Epithelial cell of esophagus (primary cell): ENCODE measurements around the gene RDH5.

ENCODE experiments used
- DNase-seq: peaks from one replicate; pipeline ENCODE4 v3.0.0; 2010; ENCODE audit warnings: low read depth
- H3K4me3 ChIP-seq: 2 replicates; pipeline ENCODE4 v1.5.1; 2011; ENCODE audit warnings: mild to moderate bottlenecking, low read length, control low read depth
- TF ChIP-seq, protein P1 (sequence below): IDR thresholded peaks from 2 replicates; pipeline ENCODE4 v1.5.1; 2011; ENCODE audit warnings: low read depth, mild to moderate bottlenecking, low read length, control low read depth, inconsistent platforms; ENCODE audit not compliant: insufficient read depth; ENCODE audit errors: missing control alignments

RDH5 gene

DNA sequence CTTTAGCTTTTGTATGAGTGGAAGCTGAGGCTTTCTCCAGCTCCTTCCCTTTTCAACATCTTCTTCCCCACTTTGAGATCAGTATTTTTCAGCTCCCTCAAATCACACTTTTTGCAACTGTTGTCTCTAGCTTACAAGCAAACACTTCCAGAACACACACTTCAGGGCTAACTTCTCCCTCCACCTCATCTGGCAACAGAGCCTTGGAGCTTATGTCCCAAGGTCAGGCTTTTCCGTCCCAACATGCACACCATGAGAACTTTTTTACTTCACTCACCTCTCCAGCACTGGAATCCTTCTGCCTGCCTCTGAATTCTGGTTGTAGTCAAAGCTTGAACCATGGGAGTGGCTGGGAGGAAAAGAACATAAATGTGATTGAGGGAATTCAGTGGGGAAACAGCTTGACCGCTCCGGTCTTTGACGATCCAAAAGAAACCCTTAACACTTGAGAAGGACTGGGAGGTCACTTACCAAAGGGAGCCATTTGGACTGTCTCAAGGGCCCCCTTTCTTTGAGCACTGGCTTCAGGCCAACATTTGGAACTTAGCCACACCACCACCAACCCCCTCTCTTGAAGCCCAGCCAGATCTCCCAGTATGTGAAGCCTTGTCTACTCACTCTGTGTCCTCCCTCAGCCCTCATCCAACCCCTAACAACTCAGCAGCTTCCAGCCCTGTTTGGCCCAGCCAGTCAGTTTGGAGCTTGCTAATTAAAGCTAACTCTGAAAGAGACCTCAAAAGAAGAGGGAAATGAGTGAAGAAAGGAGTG lies 8.2 kb upstream of the RDH5 start:
- no peak for DNase-seq
- TF ChIP-seq, protein P1, sequence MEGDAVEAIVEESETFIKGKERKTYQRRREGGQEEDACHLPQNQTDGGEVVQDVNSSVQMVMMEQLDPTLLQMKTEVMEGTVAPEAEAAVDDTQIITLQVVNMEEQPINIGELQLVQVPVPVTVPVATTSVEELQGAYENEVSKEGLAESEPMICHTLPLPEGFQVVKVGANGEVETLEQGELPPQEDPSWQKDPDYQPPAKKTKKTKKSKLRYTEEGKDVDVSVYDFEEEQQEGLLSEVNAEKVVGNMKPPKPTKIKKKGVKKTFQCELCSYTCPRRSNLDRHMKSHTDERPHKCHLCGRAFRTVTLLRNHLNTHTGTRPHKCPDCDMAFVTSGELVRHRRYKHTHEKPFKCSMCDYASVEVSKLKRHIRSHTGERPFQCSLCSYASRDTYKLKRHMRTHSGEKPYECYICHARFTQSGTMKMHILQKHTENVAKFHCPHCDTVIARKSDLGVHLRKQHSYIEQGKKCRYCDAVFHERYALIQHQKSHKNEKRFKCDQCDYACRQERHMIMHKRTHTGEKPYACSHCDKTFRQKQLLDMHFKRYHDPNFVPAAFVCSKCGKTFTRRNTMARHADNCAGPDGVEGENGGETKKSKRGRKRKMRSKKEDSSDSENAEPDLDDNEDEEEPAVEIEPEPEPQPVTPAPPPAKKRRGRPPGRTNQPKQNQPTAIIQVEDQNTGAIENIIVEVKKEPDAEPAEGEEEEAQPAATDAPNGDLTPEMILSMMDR = no peak
- H3K4me3 ChIP-seq = no peak overlapping the region

DNA sequence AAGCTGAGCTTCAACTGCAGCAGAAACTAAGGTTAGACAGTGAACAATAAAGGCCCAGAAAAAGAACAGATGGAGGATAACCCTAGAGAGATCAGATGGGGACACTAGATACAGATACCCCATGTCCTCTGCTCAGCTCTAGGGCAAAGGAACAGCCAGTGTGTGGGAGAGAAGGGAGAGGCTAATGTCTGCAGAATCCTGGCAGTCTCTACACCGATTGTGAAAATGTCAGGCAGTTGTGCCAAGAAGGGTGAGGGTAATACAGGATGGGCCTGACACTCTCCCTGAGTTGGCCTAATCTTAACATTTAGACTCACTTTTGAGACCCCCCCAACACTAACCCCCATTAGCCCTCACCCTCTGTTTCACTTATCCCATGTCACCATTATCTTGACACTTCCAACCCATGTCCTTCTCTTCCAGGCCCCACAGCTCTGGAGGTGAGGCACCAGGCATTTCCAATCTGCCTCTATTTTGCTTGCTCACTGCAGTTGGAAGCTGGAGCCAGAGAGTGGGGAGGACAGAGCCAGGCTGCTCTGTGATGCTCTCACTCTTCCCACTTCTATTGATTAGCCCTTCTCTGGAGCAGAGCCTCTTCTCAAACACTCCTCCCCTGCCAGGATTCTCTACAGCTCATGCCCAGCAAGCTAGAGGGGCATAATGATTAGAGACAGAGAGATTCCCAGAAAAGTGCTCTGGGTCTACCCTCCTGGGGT lies 7.3 kb upstream of the RDH5 start:
- TF ChIP-seq, protein P1 = no peak
- DNase-seq = no peak
- H3K4me3 ChIP-seq = no peak overlapping the region

GRCh38 chr12:55713721-55714120 lies 6.5 kb upstream of the RDH5 start:
- peak; percentile 86 for DNase-seq
- TF ChIP-seq, protein P1 = no peak
- no peak overlapping the region for H3K4me3 ChIP-seq

DNA sequence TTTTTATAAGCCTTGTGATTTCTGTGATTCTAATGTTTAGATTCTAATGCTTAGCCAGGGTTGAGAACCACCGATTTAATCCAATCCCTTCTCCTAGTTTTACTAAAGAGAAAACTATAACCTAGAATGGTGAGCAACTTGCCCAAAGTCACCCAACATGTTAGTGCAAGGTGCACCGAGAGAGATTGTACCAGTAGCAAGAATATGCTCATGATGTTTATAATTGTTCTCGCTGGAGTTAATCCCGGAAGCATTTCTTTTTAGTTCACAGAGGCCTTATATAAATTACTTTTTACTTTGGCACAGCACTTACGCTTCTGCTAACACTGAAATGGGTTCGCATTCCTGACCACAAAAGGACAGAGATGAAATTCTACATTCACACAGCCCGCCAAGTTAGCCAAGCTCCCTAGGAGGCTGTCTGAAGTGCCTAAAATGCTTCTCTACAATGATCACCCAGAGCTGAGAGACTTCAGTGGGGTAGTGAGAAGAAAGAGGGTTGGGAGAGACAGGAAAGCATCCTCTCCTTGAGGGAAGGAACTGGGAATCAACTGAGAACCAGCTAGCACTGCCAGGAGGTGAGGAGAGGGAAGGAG lies 4.9 kb upstream of the RDH5 start:
- TF ChIP-seq, protein P1 = no peak
- peak overlapping the region; percentile 88 for H3K4me3 ChIP-seq
- DNase-seq = no peak

DNA sequence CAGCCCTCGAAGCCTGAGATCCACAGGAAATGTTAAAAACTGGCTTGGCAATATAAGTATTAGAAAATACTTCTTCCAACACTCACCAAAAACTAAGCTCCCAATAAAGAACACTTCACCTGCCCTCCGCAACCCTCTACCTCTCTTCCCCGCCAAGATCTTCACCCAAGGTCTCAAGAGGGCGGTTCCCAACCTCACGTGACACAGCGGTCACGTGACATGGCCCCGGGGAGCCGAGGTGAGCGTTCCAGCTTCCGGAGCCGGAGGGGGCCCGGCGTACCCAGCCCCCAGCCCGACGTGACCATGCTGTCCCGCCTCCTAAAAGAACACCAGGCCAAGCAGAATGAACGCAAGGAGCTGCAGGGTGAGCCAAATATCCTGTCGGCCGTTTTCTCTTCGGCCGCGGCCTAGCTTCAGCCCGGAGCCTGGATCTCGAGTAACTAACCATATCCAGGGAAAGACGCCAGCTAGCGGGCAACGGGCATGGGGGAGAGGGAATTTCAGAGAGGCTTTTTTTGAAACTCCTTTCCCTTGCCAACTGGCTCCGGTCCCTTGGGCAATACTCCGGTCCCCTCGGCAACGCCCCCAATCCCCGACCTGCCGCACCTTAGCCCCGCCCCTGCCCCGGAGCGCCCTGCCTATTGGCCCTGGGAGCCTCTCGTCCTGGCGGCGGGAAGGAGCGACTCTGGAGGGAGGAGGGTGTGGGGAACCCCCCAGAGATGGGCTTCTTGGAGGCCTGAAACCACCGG lies 4.2 kb upstream of the RDH5 start, which contains the start of gene BLOC1S1:
TSS of gene BLOC1S1 (plus strand) at position 214 of the 749 bp plus-strand sequence. CDS start at position 220, 6 bp downstream.
- peak within 1 kb of the TSS; percentile 88 for H3K4me3 ChIP-seq
- TF ChIP-seq, protein P1 = no peak
- peak; percentile 90 for DNase-seq

- DNase-seq = no peak
- TF ChIP-seq, protein P1 = no peak
- peak overlapping the region; percentile 88 for H3K4me3 ChIP-seq
Measured at GRCh38 chr12:55716582-55716957, 3.6 kb upstream of the RDH5 start.
